Liver (tissue), 3 donors: ENCODE results near the gene ZNF836.

Experiments used
- CTCF ChIP-seq: fragments of 150-350 bp; IDR thresholded peaks from 2 replicates; pipeline ENCODE4 v1.5.1; 2017; ENCODE audit warnings: improper control_type of control experiment, low read depth, low read length; ENCODE audit not compliant: missing input control
- JUND ChIP-seq, 2 donors: IDR thresholded peaks; 2 replicates each; pipeline ENCODE4 v1.6.1; 2016; ENCODE audit warnings: antibody characterized with exemption in 2 of 2
- NR2F2 ChIP-seq: IDR thresholded peaks from 2 replicates; pipeline ENCODE4 v1.6.1; 2016; ENCODE audit warnings: antibody characterized with exemption
- RAD21 ChIP-seq, 2 donors: IDR thresholded peaks; 2 replicates each; pipeline ENCODE4 v1.6.1; 2016; ENCODE audit warnings: antibody characterized with exemption in 2 of 2, mild to moderate bottlenecking in 2 of 2
- YY1 ChIP-seq: IDR thresholded peaks from 2 replicates; pipeline ENCODE4 v1.6.1; 2016; ENCODE audit warnings: antibody characterized with exemption, mild to moderate bottlenecking
- donor health status: healthy.
- donor health status: healthy.

GRCh38 chr19:52211203-52211602 is 39.8 kb upstream of the ZNF836 start:
- TF ChIP-seq CTCF (no peak), NR2F2 (no peak), JUND (IDR thresholded peaks at IDR 0.05) (no peak), YY1 (no peak), RAD21 (IDR thresholded peaks at IDR 0.05) (no peak)
